ENCODE results near the gene DGCR6L. TPM values are rescaled to one million over a fixed set of nuclear protein-coding genes. Genes with fewer than 3 reads are reported as not detected.

Gene DGCR6L
- total and polyA plus RNA-seq, 10 of the 15 experiments (the other 5 are each of a cell fraction or from before 2014, with no cell fraction given): 1.6 to 62.8 (median 22.6) TPM

GRCh38 chr22:20296598-20296997 lies 23.3 kb downstream of the DGCR6L start (continued):
- TF ChIP-seq MTA3 (IDR thresholded peaks at IDR 0.05; ENCODE audit: borderline replicate concordance, low read length) (no peak), MEF2B (IDR thresholded peaks at IDR 0.05; ENCODE audit: partially characterized antibody, poor library complexity, severe bottlenecking) (no peak), BRCA1 (IDR thresholded peaks at IDR 0.05; ENCODE audit: low read depth, low read length) (no peak), ATF7 (IDR thresholded peaks at IDR 0.05; ENCODE audit: low read depth) (no peak), E4F1 (IDR thresholded peaks at IDR 0.05; ENCODE audit: borderline replicate concordance, partially characterized antibody) (no peak), ZBTB33 (IDR thresholded peaks at IDR 0.05) (no peak), PRDM15 (CRISPR knock-in tag; IDR thresholded peaks at IDR 0.05) (no peak)

Data from GM12878 (cell line).